GM04503 (cell line): ENCODE results near the gene OR2T1.
"Not testable (repeated sequence)": the region's sequence is repeated elsewhere in the genome, so short reads cannot be mapped to it uniquely, and the experiment has no call there.

ENCODE experiments used
- DNase-seq: peaks from one replicate; pipeline ENCODE4 v3.0.0-alpha.2; 2012; ENCODE audit warnings: low read depth

Gene OR2T1, protein sequence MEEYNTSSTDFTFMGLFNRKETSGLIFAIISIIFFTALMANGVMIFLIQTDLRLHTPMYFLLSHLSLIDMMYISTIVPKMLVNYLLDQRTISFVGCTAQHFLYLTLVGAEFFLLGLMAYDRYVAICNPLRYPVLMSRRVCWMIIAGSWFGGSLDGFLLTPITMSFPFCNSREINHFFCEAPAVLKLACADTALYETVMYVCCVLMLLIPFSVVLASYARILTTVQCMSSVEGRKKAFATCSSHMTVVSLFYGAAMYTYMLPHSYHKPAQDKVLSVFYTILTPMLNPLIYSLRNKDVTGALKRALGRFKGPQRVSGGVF

GRCh38 chr1:248402748-248403147, at the start of gene OR2T1:
OR2T1 (plus strand) TSS chr1:248403048; CDS start chr1:248406148, 3,100 bp downstream.
- no peak for DNase-seq

GRCh38 chr1:248359415-248359814, 43.4 kb upstream of the OR2T1 start:
- DNase-seq = no peak

DNA sequence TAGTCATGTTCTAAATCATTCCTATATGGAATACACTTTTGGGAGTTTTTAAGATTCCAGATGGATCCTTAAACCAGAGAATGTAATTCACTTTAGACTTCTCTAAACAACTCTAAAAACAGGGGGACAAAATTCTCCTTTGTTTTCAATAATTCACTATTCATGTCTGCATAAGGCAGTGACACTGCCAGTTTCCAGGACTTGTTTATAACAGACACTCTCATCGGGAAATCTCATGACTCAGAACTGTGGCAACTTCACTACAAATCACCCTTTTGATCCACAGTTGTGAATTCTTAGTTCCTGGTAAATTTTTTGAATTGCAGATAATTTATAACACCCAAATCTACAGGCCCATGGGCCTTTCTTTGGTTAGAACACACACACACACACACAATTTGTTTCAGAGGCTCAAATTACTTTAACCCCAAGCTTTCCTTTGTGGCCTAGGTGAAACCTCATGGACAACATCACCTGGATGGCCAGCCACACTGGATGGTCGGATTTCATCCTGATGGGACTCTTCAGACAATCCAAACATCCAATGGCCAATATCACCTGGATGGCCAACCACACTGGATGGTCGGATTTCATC, 41.6 kb upstream of the OR2T1 start, which contains the start of gene OR2T4:
OR2T4 (plus strand) TSS at position 545 of the 595 bp plus-strand sequence; CDS start at position 545, 0 bp downstream.
- DNase-seq = no peak

- no peak for DNase-seq
Observed at GRCh38 chr1:248366609-248367008, 36.2 kb upstream of the OR2T1 start.

GRCh38 chr1:248372394-248372793, 30.5 kb upstream of the OR2T1 start:
- DNase-seq = no peak

- DNase-seq = no peak
Observed at GRCh38 chr1:248373761-248374160, 29.1 kb upstream of the OR2T1 start.

- DNase-seq = no peak
Observed at GRCh38 chr1:248375446-248375845, 27.4 kb upstream of the OR2T1 start, which contains the start of gene OR2T6. OR2T6 (plus strand) TSS chr1:248375746; CDS start chr1:248387609, 11,863 bp downstream.

DNA sequence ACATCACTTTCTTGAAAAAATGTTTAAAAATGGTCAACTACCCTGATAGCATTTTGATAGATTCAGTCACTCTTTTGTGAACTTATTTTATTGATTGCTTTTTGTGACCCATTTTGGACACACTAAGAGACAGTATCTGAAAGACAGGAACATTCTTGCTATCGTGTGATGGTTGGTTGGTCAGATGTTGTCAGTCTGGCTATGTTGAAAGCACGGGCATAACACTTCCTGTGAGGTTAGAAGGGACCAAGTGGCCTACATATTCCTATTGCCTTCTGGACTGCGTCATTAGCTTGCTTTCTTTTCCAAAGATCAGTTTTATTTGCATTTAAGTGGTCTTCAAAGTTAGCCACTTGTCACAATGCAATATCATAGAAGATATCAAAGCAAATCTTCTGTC, 25.9 kb upstream of the OR2T1 start:
- DNase-seq = no peak

DNA sequence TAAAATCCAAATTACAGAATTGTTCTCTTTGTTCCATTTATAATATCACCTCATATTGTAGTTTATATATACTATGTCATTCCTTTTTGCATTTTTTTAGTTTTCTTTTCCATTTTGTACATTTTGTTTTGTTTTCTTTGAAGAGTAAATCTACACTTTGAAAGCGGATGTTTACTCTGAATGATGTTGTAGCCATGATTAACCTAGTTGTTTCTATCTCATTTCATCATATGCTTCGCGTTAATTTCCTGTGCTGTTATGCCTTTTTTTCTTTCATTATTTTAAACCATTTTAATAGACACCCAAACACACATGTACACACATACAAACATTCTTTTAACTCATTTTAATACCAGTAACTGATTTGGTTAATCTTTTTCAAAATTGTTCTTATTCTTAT, 22.0 kb upstream of the OR2T1 start:
- DNase-seq = no peak

DNA sequence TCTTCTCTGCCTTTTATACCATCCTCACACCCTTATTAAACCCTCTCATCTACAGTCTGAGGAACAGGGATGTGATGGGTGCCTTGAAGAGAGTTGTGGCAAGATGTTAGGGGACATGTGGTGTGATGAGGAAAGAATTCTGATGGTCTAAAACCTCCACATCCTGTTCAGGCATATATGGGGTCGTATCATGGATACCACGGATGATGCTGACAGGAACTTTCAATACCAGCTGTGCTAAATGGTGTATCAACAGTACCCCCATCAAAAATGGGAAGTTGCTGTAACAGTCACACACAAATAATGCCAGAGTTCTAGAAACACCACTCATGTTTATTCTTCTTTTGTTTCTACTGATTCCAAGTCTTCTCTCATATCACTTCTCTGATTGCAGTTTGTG, 14.4 kb upstream of the OR2T1 start:
- DNase-seq = no peak

- DNase-seq = no peak
Observed at GRCh38 chr1:248393050-248393449, 9.8 kb upstream of the OR2T1 start.

DNA sequence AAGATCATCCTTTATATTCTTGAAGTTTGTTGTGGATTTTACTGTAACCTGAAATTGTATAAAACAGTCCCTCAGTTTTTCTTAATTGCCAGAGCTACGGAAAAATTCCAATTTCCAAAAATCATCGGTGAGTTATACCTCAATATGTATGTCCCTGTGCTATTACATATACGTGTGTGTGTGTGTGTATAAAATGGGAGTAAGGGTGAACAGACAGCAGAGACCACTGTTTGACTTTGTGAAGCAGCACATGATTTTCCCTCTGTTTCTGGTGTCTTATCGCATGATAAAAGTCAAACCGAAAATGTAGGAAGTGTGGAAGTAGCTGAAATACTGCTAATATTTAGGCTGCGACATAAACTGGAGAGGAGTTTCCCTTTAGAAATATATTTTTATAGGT, 1.2 kb downstream of the OR2T1 start:
- no peak for DNase-seq

- no peak for DNase-seq
Observed at GRCh38 chr1:248406721-248407692, 4.2 kb downstream of the OR2T1 start.

GRCh38 chr1:248416226-248416625, 13.4 kb downstream of the OR2T1 start:
- no peak for DNase-seq

GRCh38 chr1:248417854-248418253, 15.0 kb downstream of the OR2T1 start:
- no peak for DNase-seq

- DNase-seq = no peak
Observed at GRCh38 chr1:248421384-248421783, 18.5 kb downstream of the OR2T1 start.

- DNase-seq = not testable (repeated sequence)
Observed at GRCh38 chr1:248427526-248428191, 24.8 kb downstream of the OR2T1 start.

- DNase-seq = not testable (repeated sequence)
Observed at GRCh38 chr1:248428192-248428533, 25.3 kb downstream of the OR2T1 start.

DNA sequence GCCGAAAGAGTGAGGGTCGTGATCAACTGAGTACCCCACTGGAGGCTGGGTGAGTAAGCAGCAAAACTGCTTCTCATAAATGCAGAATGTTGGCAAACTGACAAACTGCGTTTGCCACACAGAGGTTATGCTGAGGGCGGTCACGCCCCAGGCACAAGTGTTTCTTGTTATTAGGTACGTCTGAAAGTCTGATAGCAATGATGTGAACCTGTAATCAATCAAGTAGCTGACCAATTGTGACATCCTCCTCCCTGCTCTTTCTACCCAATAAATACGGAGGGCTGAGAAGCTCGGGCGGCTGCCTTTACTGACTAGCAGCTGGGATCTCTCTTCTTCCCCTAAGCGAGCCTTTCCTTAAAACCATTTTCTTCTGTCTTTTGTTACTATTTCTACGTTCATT, 28.8 kb downstream of the OR2T1 start:
- DNase-seq = not testable (repeated sequence)

GRCh38 chr1:248432201-248432600, 29.4 kb downstream of the OR2T1 start:
- not testable (repeated sequence) for DNase-seq

DNA sequence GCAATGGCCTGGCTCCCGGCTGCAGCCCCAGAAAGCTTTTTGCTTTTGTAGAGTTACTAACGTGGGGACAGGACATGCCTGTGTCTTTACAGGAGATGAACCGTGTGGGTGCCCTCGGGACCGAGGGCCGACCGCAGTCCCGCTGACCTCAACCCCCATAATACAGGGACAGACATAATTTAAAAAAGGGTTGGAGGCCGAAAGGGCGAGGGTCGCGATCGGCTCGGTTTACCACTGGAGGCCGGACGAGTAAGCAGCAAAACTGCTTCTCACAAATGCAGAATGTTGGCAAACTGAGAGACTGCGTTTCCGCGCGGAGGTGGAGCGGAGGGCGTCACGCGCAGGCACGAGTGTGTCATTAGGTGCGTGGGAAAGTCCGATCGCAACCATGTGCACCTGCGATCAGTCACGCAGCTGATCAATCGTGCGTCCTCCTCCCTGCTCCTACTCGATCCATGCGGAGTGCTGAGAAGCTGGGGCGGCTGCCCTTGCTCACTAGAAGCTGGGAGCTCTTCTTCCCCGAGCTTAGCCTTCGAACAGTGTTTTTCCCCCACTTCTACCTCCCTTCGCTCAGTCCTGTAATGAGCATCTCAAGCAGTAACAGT, 31.1 kb downstream of the OR2T1 start:
- DNase-seq = not testable (repeated sequence)
